Mesendoderm (in vitro differentiated cells): Measurements from ENCODE around the gene ZNF667.

Source experiments
- DNase-seq: peaks from one replicate; pipeline ENCODE4 v3.0.0; 2013
- H2AK5ac ChIP-seq: 2 replicates; pipeline ENCODE4 v1.6.1; 2013; ENCODE audit warnings: low read length, inconsistent platforms
- H2BK120ac ChIP-seq: 2 replicates; pipeline ENCODE4 v1.6.1; 2013; ENCODE audit warnings: low read depth, mild to moderate bottlenecking, low read length, moderate library complexity, mixed read lengths
- H2BK15ac ChIP-seq: replicated peaks from 2 replicates; pipeline ENCODE4 v1.6.1; 2013; ENCODE audit warnings: low read depth, mild to moderate bottlenecking, moderate library complexity
- H2BK5ac ChIP-seq: 2 replicates; pipeline ENCODE4 v1.6.1; 2013; ENCODE audit warnings: low read length, inconsistent platforms
- H3K18ac ChIP-seq: 2 replicates; pipeline ENCODE4 v1.6.1; 2013; ENCODE audit warnings: mild to moderate bottlenecking, low read length, mixed read lengths
- H3K23ac ChIP-seq: one replicate; pipeline ENCODE4 v1.6.1; 2013; ENCODE audit warnings: low read length
- H3K27ac ChIP-seq: 2 replicates; pipeline ENCODE4 v1.5.1; 2013; ENCODE audit warnings: low read depth, mild to moderate bottlenecking, inconsistent platforms, low read length, moderate library complexity
- H3K27me3 ChIP-seq: 2 replicates; pipeline ENCODE4 v1.6.1; 2013; ENCODE audit warnings: low read length, control low read depth, mild to moderate bottlenecking, inconsistent platforms; ENCODE audit not compliant: insufficient read depth, poor library complexity
- H3K36me3 ChIP-seq: 2 replicates; pipeline ENCODE4 v1.6.1; 2013; ENCODE audit warnings: low read length, inconsistent platforms; ENCODE audit not compliant: control insufficient read depth, insufficient read depth
- H3K4ac ChIP-seq: one replicate; pipeline ENCODE4 v1.6.1; 2013; ENCODE audit warnings: low read depth, mild to moderate bottlenecking, low read length, moderate library complexity
- H3K4me1 ChIP-seq: 2 replicates; pipeline ENCODE4 v1.6.1; 2013; ENCODE audit warnings: low read depth, low read length, inconsistent platforms; ENCODE audit not compliant: control insufficient read depth
- H3K4me2 ChIP-seq: 2 replicates; pipeline ENCODE4 v1.6.1; 2013; ENCODE audit warnings: low read length
- H3K4me3 ChIP-seq: 2 replicates; pipeline ENCODE4 v1.5.1; 2013; ENCODE audit warnings: mild to moderate bottlenecking, low read length
- H3K56ac ChIP-seq: one replicate; pipeline ENCODE4 v1.6.1; 2013; ENCODE audit warnings: low read length
- H3K79me1 ChIP-seq: 2 replicates; pipeline ENCODE4 v1.6.1; 2013; ENCODE audit warnings: low read length, inconsistent platforms
- H3K79me2 ChIP-seq: 2 replicates; pipeline ENCODE4 v1.6.1; 2013; ENCODE audit warnings: mild to moderate bottlenecking, low read length; ENCODE audit not compliant: control insufficient read depth, insufficient read depth
- H3K9ac ChIP-seq: 2 replicates; pipeline ENCODE4 v1.6.1; 2013; ENCODE audit warnings: low read length, inconsistent platforms
- H4K5ac ChIP-seq: one replicate; pipeline ENCODE4 v1.6.1; 2013; ENCODE audit warnings: low read length
- H4K8ac ChIP-seq: one replicate; pipeline ENCODE4 v1.6.1; 2013; ENCODE audit warnings: low read depth, mild to moderate bottlenecking, control low read depth, low read length, moderate library complexity
- WGBS: extraction: QIAGEN DNeasy Blood & Tissue Kit; methylation state at CpG from one replicate; pipeline ENCODE4 v1.1.7; 2013; ENCODE audit warnings: low lambda C conversion rate, missing lambda C conversion rate; ENCODE audit not compliant: insufficient coverage; ENCODE audit errors: extremely low coverage; 5-methylcytosine and 5-hydroxymethylcytosine counted together

Gene ZNF667

DNA sequence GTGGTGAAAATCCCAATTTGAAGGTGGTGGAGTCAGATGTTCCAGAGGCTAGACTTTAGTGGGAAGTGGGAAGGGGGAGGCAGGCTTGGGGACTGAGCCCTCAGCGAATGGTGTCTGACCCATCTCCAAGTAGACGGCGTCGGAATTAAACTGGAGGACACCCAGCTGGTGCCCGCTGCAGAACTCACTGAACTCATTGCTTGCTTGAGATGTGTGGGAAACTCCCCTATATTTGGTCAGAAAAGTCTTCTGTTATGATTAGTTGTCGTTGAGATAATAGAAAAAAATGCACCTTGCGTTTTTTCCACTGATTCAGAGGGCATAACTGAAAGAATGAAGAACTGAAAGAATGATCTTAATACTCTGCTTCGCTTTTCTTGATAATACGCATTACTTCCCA, 73.9 kb downstream of the ZNF667 start:
- H3K36me3 ChIP-seq: no peaks in the 10 kb centered on the region
- no peak overlapping the region for H3K23ac ChIP-seq
- no peaks in the 10 kb centered on the region for H3K27me3 ChIP-seq
- H2BK5ac ChIP-seq: no peak overlapping the region
- peaks cover 3% of the 10 kb centered on the region for H3K79me2 ChIP-seq
- H2BK120ac ChIP-seq: no peak overlapping the region
- no peak overlapping the region for H3K4me3 ChIP-seq
- no peak overlapping the region for H2BK15ac ChIP-seq
- no peak overlapping the region for H3K9ac ChIP-seq
- H3K4me2 ChIP-seq: no peak overlapping the region
- no peak overlapping the region for H2AK5ac ChIP-seq
- DNase-seq: no peak
- peaks cover 6% of the 10 kb centered on the region for H3K79me1 ChIP-seq
- peak overlapping the region; percentile 99 for H3K56ac ChIP-seq
- no peak overlapping the region for H4K5ac ChIP-seq
- H3K27ac ChIP-seq: no peak overlapping the region
- no peak overlapping the region for H4K8ac ChIP-seq
- no peak overlapping the region for H3K4ac ChIP-seq
- H3K4me1 ChIP-seq: peaks cover 6% of the 10 kb centered on the region
- H3K18ac ChIP-seq: no peak overlapping the region
- no CpG with 5 or more reads among the region's 9 CpGs for WGBS

GRCh38 chr19:56400485-56400884, 76.7 kb downstream of the ZNF667 start:
- Histone ChIP-seq H3K36me3 (no peaks in the 10 kb centered on the region), H3K9ac (no peak overlapping the region), H3K23ac (no peak overlapping the region), H3K79me2 (peaks cover 3% of the 10 kb centered on the region), H2BK5ac (no peak overlapping the region), H3K4me2 (no peak overlapping the region), H3K18ac (no peak overlapping the region), H3K56ac (no peak overlapping the region), H2AK5ac (no peak overlapping the region), H3K4me1 (peaks cover 6% of the 10 kb centered on the region), H4K8ac (no peak overlapping the region), H4K5ac (no peak overlapping the region), H3K4me3 (no peak overlapping the region), H3K27me3 (no peaks in the 10 kb centered on the region), H3K4ac (no peak overlapping the region), H2BK15ac (no peak overlapping the region), H3K27ac (no peak overlapping the region), H2BK120ac (no peak overlapping the region), H3K79me1 (peaks cover 6% of the 10 kb centered on the region)
- WGBS: 100% methylated on average over 2 of the region's 4 CpGs
- DNase-seq: no peak

GRCh38 chr19:56398809-56399208, 78.3 kb downstream of the ZNF667 start:
- Histone ChIP-seq H3K4me1 (no peaks in the 10 kb centered on the region), H3K23ac (no peak overlapping the region)

DNA sequence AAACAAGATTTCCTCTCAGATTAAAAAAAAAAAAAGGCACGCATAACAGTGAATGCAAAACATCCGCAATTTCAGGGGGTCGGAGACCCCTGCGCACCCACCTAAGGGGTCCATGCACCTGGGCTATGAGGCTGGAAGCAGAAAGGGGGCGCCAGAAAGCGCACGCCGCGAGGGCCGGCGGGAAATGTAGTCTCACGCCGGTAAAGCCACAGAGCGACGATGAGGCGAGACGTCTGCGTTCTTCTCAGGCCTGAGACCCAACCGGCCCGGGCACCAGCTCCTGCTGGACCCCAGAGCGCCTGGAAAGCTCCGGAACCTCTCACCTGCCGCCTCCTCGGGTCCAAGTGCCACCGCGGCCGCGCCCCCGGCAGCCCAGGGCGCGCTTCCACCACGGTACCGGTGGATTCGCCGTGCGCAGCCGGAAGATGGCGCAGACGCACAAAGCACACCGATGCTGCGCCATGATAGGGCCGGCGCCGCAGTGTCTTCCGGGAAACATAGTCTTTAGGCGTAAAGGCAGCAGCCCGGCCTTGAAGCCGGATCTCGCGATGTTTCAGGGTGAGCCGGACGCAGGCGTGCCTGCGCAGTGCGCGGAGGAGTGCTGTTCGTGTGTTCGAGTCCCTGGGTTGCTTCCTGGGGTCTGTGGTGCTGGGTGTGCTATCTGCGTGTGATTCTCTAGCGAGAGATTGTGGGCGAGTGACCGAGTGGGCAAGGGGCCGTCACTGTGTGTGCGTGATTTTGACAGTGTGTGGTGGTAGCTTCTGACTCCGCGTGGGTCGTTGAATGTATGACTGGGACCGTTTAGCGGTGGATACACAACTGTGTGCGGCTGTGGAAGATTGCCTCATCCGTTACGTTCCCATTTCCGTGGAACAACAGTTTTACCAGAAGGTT, 83.8 kb downstream of the ZNF667 start, which contains the start of gene ZNF582:
ZNF582 (minus strand) TSS at position 416 of the 894 bp plus-strand sequence. CDS start 1,782 bp downstream, outside the sequence.
- H2BK5ac ChIP-seq: peak within 1 kb of the TSS; percentile 64
- H2BK15ac ChIP-seq: no peak within 1 kb of the TSS
- H3K9ac ChIP-seq: peak within 1 kb of the TSS; percentile 84
- no peak within 1 kb of the TSS for H3K23ac ChIP-seq
- H4K8ac ChIP-seq: no peak within 1 kb of the TSS
- no peaks in the 10 kb centered on the region for H3K4me1 ChIP-seq
- H3K4me3 ChIP-seq: peak within 1 kb of the TSS; percentile 74
- peak within 1 kb of the TSS; percentile 62 for H3K18ac ChIP-seq
- peak within 1 kb of the TSS; percentile 38 for H3K27ac ChIP-seq
- H3K79me1 ChIP-seq: no peaks in the 10 kb centered on the region
- H3K36me3 ChIP-seq: no peaks in the 10 kb centered on the region
- H3K27me3 ChIP-seq: no peaks in the 10 kb centered on the region
- H4K5ac ChIP-seq: no peak within 1 kb of the TSS
- peak within 1 kb of the TSS; percentile 82 for H3K4me2 ChIP-seq
- no peaks in the 10 kb centered on the region for H3K79me2 ChIP-seq
- H2BK120ac ChIP-seq: no peak within 1 kb of the TSS
- peak within 1 kb of the TSS; percentile 94 for H3K56ac ChIP-seq
- WGBS: no CpG with 5 or more reads among the region's 73 CpGs
- DNase-seq: peak; percentile 98
- no peak within 1 kb of the TSS for H2AK5ac ChIP-seq
- no peak within 1 kb of the TSS for H3K4ac ChIP-seq

More at GRCh38 chr19:56398809-56399208, 78.3 kb downstream of the ZNF667 start:
- H2BK15ac ChIP-seq: no peak overlapping the region
- H2BK120ac ChIP-seq: no peak overlapping the region
- WGBS: 100% methylated on average over 3 of the region's 5 CpGs
- H2BK5ac ChIP-seq: no peak overlapping the region
- no peak overlapping the region for H4K5ac ChIP-seq
- H3K27me3 ChIP-seq: no peaks in the 10 kb centered on the region
- no peak overlapping the region for H3K18ac ChIP-seq
- no peaks in the 10 kb centered on the region for H3K79me2 ChIP-seq
- no peak overlapping the region for H3K4me3 ChIP-seq
- H3K4ac ChIP-seq: no peak overlapping the region
- H3K9ac ChIP-seq: no peak overlapping the region
- no peak overlapping the region for H3K56ac ChIP-seq
- no peak overlapping the region for H3K4me2 ChIP-seq
- no peaks in the 10 kb centered on the region for H3K79me1 ChIP-seq
- DNase-seq: peak; percentile 16
- no peak overlapping the region for H4K8ac ChIP-seq
- H2AK5ac ChIP-seq: no peak overlapping the region
- H3K27ac ChIP-seq: no peak overlapping the region
- H3K36me3 ChIP-seq: no peaks in the 10 kb centered on the region
